ENCODE measurements around the gene PHF10. TPM values are rescaled to one million over a fixed set of nuclear protein-coding genes. Genes with fewer than 3 reads are reported as not detected.

Gene PHF10
- total and polyA plus RNA-seq, 2 donors (not counting 1 experiment from before 2014, with no cell fraction given) = 32.9 to 74.6 TPM

- DNase-seq (no peak), ATAC-seq (ENCODE audit: low read depth) (no peak)
- H3K27me3 ChIP-seq (replicated peaks in 1 of 4; ENCODE audit: control extremely low read depth in 1 of 4, control insufficient read depth in 3 of 4, insufficient read depth in 4 of 4, low read length in 3 of 4) = no peaks in the 10 kb centered on the region
- Mint-ChIP-seq H3K9me3 (ENCODE audit: insufficient read depth) (peaks cover 7% of the 10 kb centered on the region), H3K27me3 (no peaks in the 10 kb centered on the region), H3K4me3 (no peak overlapping the region), H3K4me1 (peaks cover 2% of the 10 kb centered on the region), H3K27ac (no peak overlapping the region)
- H4K20me1 ChIP-seq (ENCODE audit: control insufficient read depth, insufficient read depth, low read length, poor library complexity, severe bottlenecking) = peaks cover 9% of the 10 kb centered on the region
- TF ChIP-seq CTCF (IDR thresholded peaks at IDR 0.05) (no peak), EZH2 (IDR thresholded peaks at IDR 0.05; ENCODE audit: borderline replicate concordance, insufficient read depth, low read depth, low read length, poor library complexity, severe bottlenecking) (no peak)
- no peak overlapping the region for H2AFZ ChIP-seq (ENCODE audit: insufficient read depth, low read depth, low read length, poor library complexity, severe bottlenecking)
- H3K4me1 ChIP-seq (ENCODE audit: control insufficient read depth in 2 of 2, insufficient read depth in 2 of 2, low read length in 2 of 2) = no peaks in the 10 kb centered on the region
- no peak overlapping the region for H3K27ac ChIP-seq (ENCODE audit: low read length in 2 of 2)
- WGBS (ENCODE audit: insufficient coverage) = 94% methylated on average over 3 of the region's 3 CpGs
- peaks cover 7 to 15% of the 10 kb centered on the region in 2 experiments for H3K36me3 ChIP-seq (replicated peaks in 1 of 2; ENCODE audit: control extremely low read depth in 1 of 2, control insufficient read depth in 1 of 2, extremely low read depth in 1 of 2, insufficient read depth in 2 of 2, low read length in 1 of 2)
- H3K9me3 ChIP-seq (ENCODE audit: control extremely low read depth in 1 of 3, control insufficient read depth in 2 of 3, insufficient read depth in 1 of 3, low read length in 2 of 3) = peaks cover 8 to 20% (median 12%) of the 10 kb centered on the region in 3 donors
- ChIA-PET CTCF (no interaction called here), POLR2A (no interaction called here)
- no peak overlapping the region for H3K4me2 ChIP-seq (replicated peaks; ENCODE audit: low read depth, low read length, poor library complexity, severe bottlenecking)
- no peak overlapping the region for H3K4me3 ChIP-seq (ENCODE audit: control extremely low read depth in 1 of 5, extremely low read depth in 1 of 5, insufficient read depth in 1 of 5, low read depth in 2 of 5, low read length in 4 of 5)
- peaks cover 30% of the 10 kb centered on the region for H3K79me2 ChIP-seq (ENCODE audit: control insufficient read depth, insufficient read depth, low read length)
- intact Hi-C loops (cut with micrococcal nuclease) = no loop called here
- no peak overlapping the region for H3K9ac ChIP-seq (ENCODE audit: low read length)
These were observed 40.2 kb downstream of the PHF10 start for GRCh38 chr6:169684056-169684455.

GRCh38 chr6:169678342-169678741 lies 46.0 kb downstream of the PHF10 start:
- TF ChIP-seq CTCF (IDR thresholded peaks at IDR 0.05) (no peak), EZH2 (IDR thresholded peaks at IDR 0.05; ENCODE audit: borderline replicate concordance, insufficient read depth, low read depth, low read length, poor library complexity, severe bottlenecking) (no peak)
- H2AFZ ChIP-seq (ENCODE audit: insufficient read depth, low read depth, low read length, poor library complexity, severe bottlenecking) = no peak overlapping the region
- ATAC-seq (ENCODE audit: low read depth) = no peak
- Mint-ChIP-seq H3K9me3 (ENCODE audit: insufficient read depth) (peaks cover 2% of the 10 kb centered on the region), H3K27me3 (no peaks in the 10 kb centered on the region), H3K27ac (no peak overlapping the region), H3K4me3 (no peak overlapping the region), H3K4me1 (peaks cover under 1% of the 10 kb centered on the region)
- intact Hi-C loops (cut with micrococcal nuclease) = no loop called here
- H3K27ac ChIP-seq (ENCODE audit: low read length in 2 of 2) = no peak overlapping the region
- no peaks in the 10 kb centered on the region for H3K4me1 ChIP-seq (ENCODE audit: control insufficient read depth in 2 of 2, insufficient read depth in 2 of 2, low read length in 2 of 2)
- H3K79me2 ChIP-seq (ENCODE audit: control insufficient read depth, insufficient read depth, low read length) = peaks cover 13% of the 10 kb centered on the region
- no peaks in the 10 kb centered on the region for H3K27me3 ChIP-seq (replicated peaks in 1 of 4; ENCODE audit: control extremely low read depth in 1 of 4, control insufficient read depth in 3 of 4, insufficient read depth in 4 of 4, low read length in 3 of 4)
- no CpG with 5 or more reads among the region's 1 CpG for WGBS (ENCODE audit: insufficient coverage)
- H4K20me1 ChIP-seq (ENCODE audit: control insufficient read depth, insufficient read depth, low read length, poor library complexity, severe bottlenecking) = no peaks in the 10 kb centered on the region
- no peak for DNase-seq
- H3K4me2 ChIP-seq (replicated peaks; ENCODE audit: low read depth, low read length, poor library complexity, severe bottlenecking) = no peak overlapping the region
- POLR2A ChIA-PET = no interaction called here
- CTCF ChIA-PET = no interaction called here
- H3K36me3 ChIP-seq (replicated peaks in 1 of 2; ENCODE audit: control extremely low read depth in 1 of 2, control insufficient read depth in 1 of 2, extremely low read depth in 1 of 2, insufficient read depth in 2 of 2, low read length in 1 of 2) = peaks cover 0 to 2% of the 10 kb centered on the region in 2 experiments
- peaks cover 0 to 9% (median 2%) of the 10 kb centered on the region in 3 donors for H3K9me3 ChIP-seq (ENCODE audit: control extremely low read depth in 1 of 3, control insufficient read depth in 2 of 3, insufficient read depth in 1 of 3, low read length in 2 of 3)
- no peak overlapping the region for H3K9ac ChIP-seq (ENCODE audit: low read length)
- H3K4me3 ChIP-seq (ENCODE audit: control extremely low read depth in 1 of 5, extremely low read depth in 1 of 5, insufficient read depth in 1 of 5, low read depth in 2 of 5, low read length in 4 of 5) = no peak overlapping the region
